Retinal pigment epithelial cell (primary cell): Measurements from ENCODE around the gene ATP10A.
A peak's percentile ranks its signal among the peaks of the same experiment; 100 is the strongest.

Source experiments
- DNase-seq: peaks from one replicate; pipeline ENCODE4 v3.0.0-alpha.2; 2010; ENCODE audit warnings: low read depth
- H3K4me3 ChIP-seq: 2 replicates; pipeline ENCODE4 v1.5.1; 2011; ENCODE audit warnings: mild to moderate bottlenecking, low read length, control low read depth, moderate library complexity
- TF ChIP-seq, protein P1 (sequence below): conservative IDR thresholded peaks from 2 replicates; pipeline ENCODE4 v1.5.1; 2011; ENCODE audit warnings: low read depth, low read length, control low read depth, inconsistent platforms

ATP10A gene

DNA sequence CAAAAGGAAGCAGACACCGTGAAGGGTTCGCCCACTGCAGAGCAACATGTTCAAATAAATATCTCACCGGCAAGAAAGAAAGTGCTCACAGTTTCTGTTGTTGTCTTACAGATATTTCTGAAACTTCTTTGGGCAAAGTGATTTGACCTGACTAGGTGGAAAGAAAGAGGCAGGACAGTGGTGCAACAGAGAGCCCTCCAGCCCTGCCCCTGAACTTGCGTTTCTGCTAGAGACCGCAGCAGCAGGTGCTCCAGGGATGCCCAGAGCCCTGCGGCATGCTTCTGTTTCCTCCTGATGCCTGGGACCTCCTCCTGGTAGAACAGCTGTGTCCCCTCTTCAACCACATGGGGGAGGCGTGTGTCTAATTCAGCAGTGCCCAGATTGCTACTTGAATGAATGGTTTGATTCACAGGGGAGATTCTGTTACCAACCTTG, 123.4 kb downstream of the ATP10A start:
- TF ChIP-seq, protein P1, sequence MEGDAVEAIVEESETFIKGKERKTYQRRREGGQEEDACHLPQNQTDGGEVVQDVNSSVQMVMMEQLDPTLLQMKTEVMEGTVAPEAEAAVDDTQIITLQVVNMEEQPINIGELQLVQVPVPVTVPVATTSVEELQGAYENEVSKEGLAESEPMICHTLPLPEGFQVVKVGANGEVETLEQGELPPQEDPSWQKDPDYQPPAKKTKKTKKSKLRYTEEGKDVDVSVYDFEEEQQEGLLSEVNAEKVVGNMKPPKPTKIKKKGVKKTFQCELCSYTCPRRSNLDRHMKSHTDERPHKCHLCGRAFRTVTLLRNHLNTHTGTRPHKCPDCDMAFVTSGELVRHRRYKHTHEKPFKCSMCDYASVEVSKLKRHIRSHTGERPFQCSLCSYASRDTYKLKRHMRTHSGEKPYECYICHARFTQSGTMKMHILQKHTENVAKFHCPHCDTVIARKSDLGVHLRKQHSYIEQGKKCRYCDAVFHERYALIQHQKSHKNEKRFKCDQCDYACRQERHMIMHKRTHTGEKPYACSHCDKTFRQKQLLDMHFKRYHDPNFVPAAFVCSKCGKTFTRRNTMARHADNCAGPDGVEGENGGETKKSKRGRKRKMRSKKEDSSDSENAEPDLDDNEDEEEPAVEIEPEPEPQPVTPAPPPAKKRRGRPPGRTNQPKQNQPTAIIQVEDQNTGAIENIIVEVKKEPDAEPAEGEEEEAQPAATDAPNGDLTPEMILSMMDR = peak; percentile 61
- H3K4me3 ChIP-seq = no peak overlapping the region
- DNase-seq = no peak

DNA sequence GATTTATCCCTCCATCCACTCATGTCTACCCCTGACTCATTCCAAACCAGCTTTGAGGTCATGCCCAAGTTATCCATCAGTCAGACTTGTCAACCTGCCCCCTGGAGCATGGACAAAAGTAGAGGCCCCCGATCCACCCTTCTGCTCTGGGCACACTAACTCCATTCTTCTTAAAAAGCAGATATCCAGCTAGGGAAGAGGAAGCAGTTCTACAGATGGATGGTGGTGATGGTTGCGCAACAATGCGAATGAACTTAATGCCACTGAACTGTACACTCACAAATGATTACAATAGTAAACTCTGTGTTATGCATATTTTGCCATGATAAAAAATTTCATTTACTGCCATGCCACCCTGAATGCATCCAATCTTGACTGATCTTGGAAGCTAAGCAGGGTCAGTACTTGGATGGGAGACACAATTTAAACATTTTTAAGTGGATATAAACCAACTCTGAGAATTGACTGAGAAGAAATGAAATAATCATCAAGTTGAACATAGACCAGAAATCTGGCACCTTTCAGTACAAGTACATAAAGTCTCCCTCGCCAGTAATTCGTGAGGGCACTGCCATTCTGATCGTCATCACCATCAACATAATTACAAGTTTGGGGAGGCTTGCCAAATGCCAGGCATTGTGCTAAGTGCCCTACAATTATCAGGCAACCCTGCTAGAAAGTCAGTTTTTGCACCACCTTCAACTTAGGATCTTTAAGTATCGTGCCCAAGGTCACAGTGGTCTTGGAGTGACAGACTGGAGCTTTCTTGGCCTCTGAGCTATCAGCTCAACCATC, 124.8 kb downstream of the ATP10A start:
- TF ChIP-seq, protein P1 = no peak
- DNase-seq = no peak
- H3K4me3 ChIP-seq = no peak overlapping the region

DNA sequence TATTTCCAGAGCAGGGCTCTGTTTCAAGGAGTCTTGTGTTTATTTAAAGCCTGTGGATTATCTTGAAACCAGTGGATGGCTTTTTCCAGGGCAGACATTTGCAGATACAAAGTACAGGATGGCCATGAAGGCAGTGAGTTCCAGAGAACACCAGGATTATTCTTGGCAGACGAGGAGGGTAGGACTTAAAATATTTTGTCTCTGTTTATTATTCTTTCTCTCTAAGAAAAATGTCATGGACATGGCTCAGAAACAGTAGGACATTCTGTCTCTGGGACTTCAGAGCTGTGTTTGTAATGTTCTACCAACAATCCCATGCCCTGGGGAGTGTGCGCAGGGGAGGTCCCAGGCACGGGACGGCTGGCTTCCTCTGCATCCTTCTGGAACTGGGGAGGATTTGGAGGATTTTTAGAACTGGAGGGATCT, 125.9 kb downstream of the ATP10A start:
- TF ChIP-seq, protein P1 = no peak
- no peak overlapping the region for H3K4me3 ChIP-seq
- DNase-seq = no peak

DNA sequence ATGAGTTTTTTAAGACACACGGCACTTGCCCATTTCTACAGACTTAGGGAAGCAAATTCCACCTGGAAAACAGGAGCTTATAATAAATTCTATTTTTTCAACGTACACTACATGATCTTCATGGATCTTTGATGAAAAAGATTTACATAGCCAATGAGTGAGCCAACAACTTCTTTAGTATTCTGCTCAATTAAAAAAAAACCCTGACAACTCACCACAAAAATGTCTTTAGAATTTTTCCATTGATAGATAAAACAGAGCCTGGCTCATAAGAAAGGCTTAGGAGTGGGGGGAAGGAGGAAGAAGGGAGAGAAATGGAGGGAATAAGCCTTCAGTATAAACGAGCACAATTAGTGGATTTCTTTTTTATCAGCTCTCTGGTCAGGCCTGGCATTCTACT, 126.7 kb downstream of the ATP10A start:
- no peak for DNase-seq
- TF ChIP-seq, protein P1 = no peak
- no peak overlapping the region for H3K4me3 ChIP-seq

DNA sequence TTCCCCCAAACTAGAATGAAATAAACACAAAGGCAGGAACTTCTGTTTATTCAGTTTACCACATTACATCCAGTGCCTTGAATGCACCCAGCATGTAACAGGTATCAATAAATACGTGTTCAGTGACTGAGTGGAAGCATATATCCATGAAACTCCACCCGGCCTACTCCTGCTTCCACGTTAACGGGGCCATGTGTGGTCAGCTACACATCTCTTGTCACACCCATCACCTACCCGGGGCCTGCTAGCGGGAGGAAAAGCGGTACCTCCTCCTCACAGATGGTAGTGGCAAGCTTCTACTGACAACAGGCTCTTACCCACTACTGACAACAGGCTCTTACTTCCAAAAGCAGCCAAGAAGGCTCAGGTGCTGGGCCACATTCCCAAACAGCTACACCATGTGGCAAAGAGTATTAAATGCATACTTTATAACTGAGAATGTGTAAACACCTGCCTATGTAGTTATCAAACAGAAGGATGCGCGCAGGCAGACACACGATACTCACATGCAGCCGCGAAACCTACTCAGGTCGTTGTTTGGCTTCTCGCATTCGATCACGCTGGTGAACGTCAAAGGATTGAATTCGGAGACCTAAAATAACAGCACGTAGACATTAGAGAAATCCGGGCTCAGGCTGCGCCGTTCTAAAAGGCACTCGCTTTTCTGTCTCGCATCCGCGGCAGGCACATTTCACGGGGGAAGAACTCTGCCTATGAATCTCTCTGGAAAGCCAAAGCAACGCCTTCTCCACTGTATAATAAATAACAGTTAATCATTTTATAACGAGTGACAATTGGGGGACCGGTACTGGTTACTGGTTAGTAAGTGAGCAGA, 127.4 kb downstream of the ATP10A start:
- no peak for DNase-seq
- H3K4me3 ChIP-seq = no peak overlapping the region
- TF ChIP-seq, protein P1 = no peak

DNA sequence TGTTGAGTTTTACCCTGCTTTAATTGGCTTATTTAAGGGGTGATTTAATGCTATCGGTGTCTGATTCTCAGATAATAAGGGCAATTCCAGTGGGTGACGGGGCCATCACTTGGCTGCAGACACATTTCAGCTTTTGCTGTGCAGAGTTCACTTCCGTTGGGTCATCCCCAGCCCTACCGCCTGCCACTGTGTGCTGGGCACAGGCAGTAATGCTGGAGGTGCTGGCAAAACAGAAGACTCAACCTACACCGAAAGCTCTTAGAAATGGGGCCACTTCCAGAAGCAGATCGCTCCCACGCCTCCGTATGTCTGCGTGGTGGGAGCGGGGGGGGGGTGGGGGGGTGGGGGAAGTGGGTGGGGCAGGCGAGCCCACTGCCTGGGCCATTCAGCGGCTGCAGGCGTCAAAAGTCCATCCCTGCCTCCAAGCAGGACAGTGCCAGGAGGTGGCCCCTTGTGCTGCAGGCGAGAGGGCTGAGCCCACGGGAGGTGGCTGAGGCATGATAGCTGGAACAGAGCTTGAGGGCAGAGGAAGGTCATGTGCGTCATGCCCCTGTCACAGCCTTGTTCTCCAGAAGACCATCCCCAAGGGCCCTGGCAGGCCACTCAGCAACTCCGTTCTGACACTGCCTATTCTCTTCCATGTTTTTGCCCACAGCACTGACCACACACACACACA, 128.3 kb downstream of the ATP10A start:
- TF ChIP-seq, protein P1 = no peak
- no peak overlapping the region for H3K4me3 ChIP-seq
- DNase-seq = no peak
